ENCODE measurements around the gene DUSP6. TPM values are rescaled to one million over a fixed set of nuclear protein-coding genes. Genes with fewer than 3 reads are reported as not detected.

DUSP6 gene
- total and polyA plus RNA-seq, 12 donors, result 12.3 to 81.8 (median 39.9) TPM

DNA sequence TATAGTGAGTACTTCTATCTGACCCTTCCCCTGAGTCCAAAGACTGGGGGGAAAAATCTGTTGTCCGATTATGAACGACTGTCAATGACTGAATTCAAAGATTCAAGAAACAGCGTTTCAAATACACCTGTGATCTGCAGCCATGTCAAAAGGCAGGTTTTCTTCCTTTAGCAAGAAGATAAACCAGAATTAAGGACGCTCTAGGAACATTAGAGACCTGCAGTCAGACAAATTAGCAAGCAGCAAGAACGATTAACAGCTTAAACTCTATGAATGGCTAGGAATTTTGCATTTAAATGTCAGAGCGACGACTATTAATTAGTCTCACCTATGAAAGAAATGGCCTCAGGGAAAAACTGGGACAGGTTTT is 2.1 kb downstream of the DUSP6 start:
- TF ChIP-seq, protein P1, sequence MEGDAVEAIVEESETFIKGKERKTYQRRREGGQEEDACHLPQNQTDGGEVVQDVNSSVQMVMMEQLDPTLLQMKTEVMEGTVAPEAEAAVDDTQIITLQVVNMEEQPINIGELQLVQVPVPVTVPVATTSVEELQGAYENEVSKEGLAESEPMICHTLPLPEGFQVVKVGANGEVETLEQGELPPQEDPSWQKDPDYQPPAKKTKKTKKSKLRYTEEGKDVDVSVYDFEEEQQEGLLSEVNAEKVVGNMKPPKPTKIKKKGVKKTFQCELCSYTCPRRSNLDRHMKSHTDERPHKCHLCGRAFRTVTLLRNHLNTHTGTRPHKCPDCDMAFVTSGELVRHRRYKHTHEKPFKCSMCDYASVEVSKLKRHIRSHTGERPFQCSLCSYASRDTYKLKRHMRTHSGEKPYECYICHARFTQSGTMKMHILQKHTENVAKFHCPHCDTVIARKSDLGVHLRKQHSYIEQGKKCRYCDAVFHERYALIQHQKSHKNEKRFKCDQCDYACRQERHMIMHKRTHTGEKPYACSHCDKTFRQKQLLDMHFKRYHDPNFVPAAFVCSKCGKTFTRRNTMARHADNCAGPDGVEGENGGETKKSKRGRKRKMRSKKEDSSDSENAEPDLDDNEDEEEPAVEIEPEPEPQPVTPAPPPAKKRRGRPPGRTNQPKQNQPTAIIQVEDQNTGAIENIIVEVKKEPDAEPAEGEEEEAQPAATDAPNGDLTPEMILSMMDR (IDR thresholded peaks at IDR 0.05), result no peak
- no peak for TF ChIP-seq POLR2A (IDR thresholded peaks at IDR 0.05)
- no peaks in the 10 kb centered on the region for H3K9me3 ChIP-seq (replicated peaks in 1 of 3)
- H3K27ac ChIP-seq, result peak overlapping the region; percentile 39 to 98 (median 86)
- H3K4me1 ChIP-seq (replicated peaks in 1 of 2), result peaks cover 4 to 26% of the 10 kb centered on the region in 2 donors
- peaks cover 0 to 17% of the 10 kb centered on the region in 2 donors for H3K36me3 ChIP-seq (replicated peaks in 1 of 2)
- H3K4me3 ChIP-seq, result peak overlapping the region in 3 of 4 donors; percentile 11 to 72 (median 41)
- intact Hi-C loops (cut with DNase I), result no loop called here
- WGBS, 4 donors, result 36 to 50% (median 41%) methylated on average over 7 of the region's 7 CpGs
- no peaks in the 10 kb centered on the region for H3K27me3 ChIP-seq
- DNase-seq, result no peak

- Histone ChIP-seq H3K27ac (peak overlapping the region in 4 of 5 donors; percentile 77 to 98 (median 90)), H3K4me1 (replicated peaks in 1 of 2) (peaks cover 4 to 30% of the 10 kb centered on the region in 2 donors), H3K36me3 (replicated peaks in 1 of 2) (peaks cover 0 to 17% of the 10 kb centered on the region in 2 donors), H3K4me3 (peak overlapping the region in 2 of 4 donors; percentile 11 to 72), H3K9me3 (replicated peaks in 1 of 3) (no peaks in the 10 kb centered on the region), H3K27me3 (no peaks in the 10 kb centered on the region)
- TF ChIP-seq POLR2A (IDR thresholded peaks at IDR 0.05), result peak in 1 of 2 donors; percentile 44
- TF ChIP-seq, protein P1 (IDR thresholded peaks at IDR 0.05), result no peak
- intact Hi-C loops (cut with DNase I), result loop anchor here in 1 of 2 donors (10.0 kb wide), 1 partner anchor 185 kb away; no protein-coding TSS in a partner anchor
- WGBS, 4 donors, result 35 to 52% (median 46%) methylated on average over 6 of the region's 6 CpGs
- DNase-seq, result peak in 6 of 7 donors; percentile 26 to 72 (median 44)
These were observed 2.5 kb downstream of the DUSP6 start for GRCh38 chr12:89349814-89350213.

DNA sequence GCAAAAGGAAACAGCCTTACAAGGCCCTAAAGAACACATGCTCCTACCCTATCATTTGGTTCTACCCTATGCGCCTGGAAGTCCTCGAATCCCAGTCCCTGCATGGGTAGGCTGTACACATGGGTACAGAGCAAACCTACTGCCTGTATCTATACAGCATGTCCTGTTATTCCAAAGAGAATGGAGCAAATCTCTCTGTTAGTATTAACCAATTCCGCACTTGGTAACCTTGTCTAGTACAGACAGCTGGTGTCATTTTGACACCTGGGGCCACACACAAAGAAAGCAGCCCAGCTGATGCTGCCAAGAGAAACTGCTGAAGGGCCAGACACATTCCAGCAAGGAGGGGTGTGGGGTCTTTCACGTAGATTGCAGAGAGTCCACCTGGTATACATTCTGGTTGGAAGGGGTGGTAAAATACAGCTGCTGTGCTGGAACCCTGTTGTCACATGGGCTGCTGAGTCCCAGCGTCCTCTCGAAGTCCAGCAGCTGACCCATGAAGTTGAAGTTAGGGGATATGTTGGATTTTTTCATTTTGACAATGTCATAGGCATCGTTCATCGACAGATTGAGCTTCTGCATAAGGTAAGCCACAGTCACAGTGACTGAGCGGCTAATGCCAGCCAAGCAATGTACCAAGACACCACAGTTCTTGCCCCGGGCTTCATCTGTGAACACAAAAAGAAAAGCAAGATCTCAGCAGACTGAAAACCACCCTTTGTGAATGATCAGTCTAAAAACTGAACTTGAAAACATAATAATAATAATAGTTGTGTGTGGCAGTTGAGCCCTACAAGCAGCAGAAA is 3.2 kb downstream of the DUSP6 start:
- Histone ChIP-seq H3K27ac (peak overlapping the region in 2 of 5 donors; percentile 93 to 98), H3K4me1 (replicated peaks in 1 of 2) (peaks cover 0 to 37% of the 10 kb centered on the region in 2 donors), H3K9me3 (replicated peaks in 1 of 3) (no peaks in the 10 kb centered on the region), H3K4me3 (peak overlapping the region in 2 of 4 donors; percentile 11 to 72), H3K27me3 (no peaks in the 10 kb centered on the region), H3K36me3 (replicated peaks in 1 of 2) (peaks cover 0 to 17% of the 10 kb centered on the region in 2 donors)
- no peak for TF ChIP-seq POLR2A (IDR thresholded peaks at IDR 0.05)
- TF ChIP-seq, protein P1 (IDR thresholded peaks at IDR 0.05), result no peak
- no peak for DNase-seq
- intact Hi-C loops (cut with DNase I), result loop anchor here in 1 of 2 donors (10.0 kb wide), 1 partner anchor 184 kb away; no protein-coding TSS in a partner anchor
- 45 to 68% (median 56%) methylated on average over 10 of the region's 10 CpGs for WGBS, 4 donors

GRCh38 chr12:89347325-89347829 is 4.9 kb downstream of the DUSP6 start:
- no peaks in the 10 kb centered on the region for H3K9me3 ChIP-seq (replicated peaks in 1 of 3)
- peak overlapping the region in 3 of 5 donors; percentile 28 to 74 (median 47) for H3K27ac ChIP-seq
- H3K27me3 ChIP-seq, result no peaks in the 10 kb centered on the region
- no peak for DNase-seq
- peak overlapping the region in 1 of 4 donors; percentile 72 for H3K4me3 ChIP-seq
- intact Hi-C loops (cut with DNase I), result loop anchor here in 1 of 2 donors (10.0 kb wide), 1 partner anchor 183 kb away; no protein-coding TSS in a partner anchor
- WGBS, 4 donors, result 69 to 77% (median 72%) methylated on average over 3 of the region's 3 CpGs
- peaks cover 0 to 17% of the 10 kb centered on the region in 2 donors for H3K36me3 ChIP-seq (replicated peaks in 1 of 2)
- TF ChIP-seq, protein P1 (IDR thresholded peaks at IDR 0.05), result no peak
- H3K4me1 ChIP-seq (replicated peaks in 1 of 2), result peaks cover 0 to 37% of the 10 kb centered on the region in 2 donors
